ENCODE data around the gene PTPRN2.

PTPRN2 gene

GRCh38 chr7:158602041-158602440 lies 14.4 kb upstream of the PTPRN2 start:
- H3K27ac ChIP-seq: no peak overlapping the region
- TF ChIP-seq, protein P1, sequence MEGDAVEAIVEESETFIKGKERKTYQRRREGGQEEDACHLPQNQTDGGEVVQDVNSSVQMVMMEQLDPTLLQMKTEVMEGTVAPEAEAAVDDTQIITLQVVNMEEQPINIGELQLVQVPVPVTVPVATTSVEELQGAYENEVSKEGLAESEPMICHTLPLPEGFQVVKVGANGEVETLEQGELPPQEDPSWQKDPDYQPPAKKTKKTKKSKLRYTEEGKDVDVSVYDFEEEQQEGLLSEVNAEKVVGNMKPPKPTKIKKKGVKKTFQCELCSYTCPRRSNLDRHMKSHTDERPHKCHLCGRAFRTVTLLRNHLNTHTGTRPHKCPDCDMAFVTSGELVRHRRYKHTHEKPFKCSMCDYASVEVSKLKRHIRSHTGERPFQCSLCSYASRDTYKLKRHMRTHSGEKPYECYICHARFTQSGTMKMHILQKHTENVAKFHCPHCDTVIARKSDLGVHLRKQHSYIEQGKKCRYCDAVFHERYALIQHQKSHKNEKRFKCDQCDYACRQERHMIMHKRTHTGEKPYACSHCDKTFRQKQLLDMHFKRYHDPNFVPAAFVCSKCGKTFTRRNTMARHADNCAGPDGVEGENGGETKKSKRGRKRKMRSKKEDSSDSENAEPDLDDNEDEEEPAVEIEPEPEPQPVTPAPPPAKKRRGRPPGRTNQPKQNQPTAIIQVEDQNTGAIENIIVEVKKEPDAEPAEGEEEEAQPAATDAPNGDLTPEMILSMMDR (IDR thresholded peaks at IDR 0.05): no peak
- TF ChIP-seq ZFX (IDR thresholded peaks at IDR 0.05; ENCODE audit: borderline replicate concordance): no peak

- no peak overlapping the region for H3K27ac ChIP-seq
- TF ChIP-seq, protein P1 (IDR thresholded peaks at IDR 0.05): no peak
- TF ChIP-seq ZFX (IDR thresholded peaks at IDR 0.05; ENCODE audit: borderline replicate concordance): no peak
Measured at GRCh38 chr7:158601090-158601489, 13.5 kb upstream of the PTPRN2 start.

- no peak for TF ChIP-seq ZFX (IDR thresholded peaks at IDR 0.05; ENCODE audit: borderline replicate concordance)
- TF ChIP-seq, protein P1 (IDR thresholded peaks at IDR 0.05): no peak
- no peak overlapping the region for H3K27ac ChIP-seq
Measured at GRCh38 chr7:158596745-158597144, 9.1 kb upstream of the PTPRN2 start.

DNA sequence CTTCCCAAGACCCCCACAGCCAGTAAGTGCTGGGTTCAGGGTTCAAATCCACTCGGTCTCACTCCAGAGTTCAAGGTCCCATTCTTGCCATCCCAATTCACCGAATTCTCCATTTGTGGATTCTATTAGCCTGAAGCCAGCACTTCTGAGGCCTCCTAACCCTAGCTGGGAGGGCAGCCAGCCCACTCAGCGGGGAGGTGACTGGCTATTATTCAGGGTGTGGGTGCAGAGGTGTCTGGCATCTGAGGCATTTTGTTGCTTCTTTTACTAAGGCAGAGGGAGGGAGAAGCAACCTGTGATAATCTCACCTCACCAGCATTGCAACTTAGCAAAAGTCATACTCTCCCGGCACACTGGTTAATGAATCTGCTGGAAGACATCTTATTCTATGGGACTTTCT lies 8.7 kb upstream of the PTPRN2 start:
- no peak for TF ChIP-seq ZFX (IDR thresholded peaks at IDR 0.05; ENCODE audit: borderline replicate concordance)
- TF ChIP-seq, protein P1 (IDR thresholded peaks at IDR 0.05): no peak
- no peak overlapping the region for H3K27ac ChIP-seq

- no peak for TF ChIP-seq ZFX (IDR thresholded peaks at IDR 0.05; ENCODE audit: borderline replicate concordance)
- TF ChIP-seq, protein P1 (IDR thresholded peaks at IDR 0.05): no peak
- H3K27ac ChIP-seq: no peak overlapping the region
Measured at GRCh38 chr7:158595068-158595467, 7.4 kb upstream of the PTPRN2 start.

DNA sequence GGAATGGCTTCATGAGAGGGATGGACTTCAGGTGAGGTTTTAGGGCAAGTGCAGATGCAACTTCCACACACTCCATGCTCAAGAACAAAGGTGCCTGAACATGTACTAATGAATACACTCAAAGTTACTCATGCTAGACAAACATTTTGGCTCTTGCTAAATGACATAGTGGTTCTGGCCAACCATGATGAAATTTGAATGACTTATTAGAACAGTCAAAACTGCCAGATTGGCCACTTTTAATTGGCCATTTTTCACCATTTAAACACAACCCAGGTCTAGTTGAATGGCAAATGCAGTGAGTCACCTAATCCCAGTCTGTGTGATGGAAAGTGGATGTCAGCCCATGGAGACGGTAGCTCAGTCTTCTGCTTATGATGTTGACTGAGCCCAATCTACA lies 4.9 kb upstream of the PTPRN2 start:
- TF ChIP-seq, protein P1 (IDR thresholded peaks at IDR 0.05): no peak
- TF ChIP-seq ZFX (IDR thresholded peaks at IDR 0.05; ENCODE audit: borderline replicate concordance): no peak
- H3K27ac ChIP-seq: peak overlapping the region; percentile 99; the same call in 1 of the 2 replicates

DNA sequence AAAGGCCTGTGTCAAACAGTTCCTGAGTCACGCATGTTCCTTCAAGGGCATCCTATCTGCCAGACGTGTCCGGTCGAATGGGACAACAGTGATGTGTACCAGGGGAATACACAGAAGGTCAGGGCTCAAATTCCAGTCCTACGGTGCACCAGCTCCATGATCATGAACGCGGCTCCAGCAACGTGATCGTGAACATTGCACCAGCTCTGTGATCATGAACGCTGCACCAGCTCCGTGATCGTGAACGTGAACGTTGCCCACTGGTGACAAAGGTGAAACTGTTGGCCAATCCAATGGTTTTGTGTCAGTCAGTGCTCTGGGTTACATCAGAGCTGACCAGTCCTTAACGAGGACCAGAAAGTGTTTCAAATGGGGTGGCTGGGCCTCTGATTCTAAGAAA lies 4.3 kb upstream of the PTPRN2 start:
- no peak for TF ChIP-seq ZFX (IDR thresholded peaks at IDR 0.05; ENCODE audit: borderline replicate concordance)
- peak overlapping the region; percentile 99 for H3K27ac ChIP-seq

DNA sequence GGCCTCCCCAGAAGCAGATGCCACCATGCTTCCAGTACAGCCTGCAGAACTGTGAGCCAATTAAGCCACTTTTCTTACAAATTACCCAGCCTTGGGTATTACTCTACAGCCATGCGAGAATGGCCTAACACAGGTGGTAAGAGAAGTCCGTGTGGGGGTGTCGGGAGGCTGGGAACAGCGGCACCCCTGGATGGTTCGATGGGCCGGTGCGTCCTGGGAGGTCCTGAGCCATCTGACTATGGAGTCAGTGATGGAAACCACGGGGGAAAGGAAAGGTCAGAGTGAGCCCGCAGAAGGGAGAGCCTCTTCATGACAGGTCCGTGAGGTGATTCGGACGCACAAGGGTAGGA lies 2.5 kb upstream of the PTPRN2 start:
- H3K27ac ChIP-seq: peak overlapping the region; percentile 99
- no peak for TF ChIP-seq ZFX (IDR thresholded peaks at IDR 0.05; ENCODE audit: borderline replicate concordance)
- TF ChIP-seq, protein P1 (IDR thresholded peaks at IDR 0.05): no peak
